A549 (cell line): ENCODE data around the gene MAPKAPK2.

Source experiments
- CEBPB ChIP-seq, 2 experiments: fragments of >200 bp in 1 of 2; sonication (Bioruptor Twin) in 1 of 2; formaldehyde crosslinking in 1 of 2; IDR thresholded peaks; 2 replicates each; pipeline ENCODE4 v1.6.1; 2012 to 2016
- NFE2L2 ChIP-seq: fragments of 150-350 bp; conservative IDR thresholded peaks from 2 replicates; pipeline ENCODE4 v1.6.1; 2014; ENCODE audit warnings: low read length
- POLR2A ChIP-seq: IDR thresholded peaks from 2 replicates; pipeline ENCODE4 v1.6.1; 2012; ENCODE audit warnings: mild to moderate bottlenecking, low read length
- TF ChIP-seq, protein P1 (sequence below): fragments of >200 bp; sonication (Bioruptor Twin); formaldehyde crosslinking; IDR thresholded peaks from 3 replicates; pipeline ENCODE4 v1.5.1; 2016
- TF ChIP-seq, protein P2 (sequence below): fragments of >200 bp; sonication (Bioruptor Twin); formaldehyde crosslinking; IDR thresholded peaks from 3 replicates; pipeline ENCODE4 v1.6.1; 2016

DNA sequence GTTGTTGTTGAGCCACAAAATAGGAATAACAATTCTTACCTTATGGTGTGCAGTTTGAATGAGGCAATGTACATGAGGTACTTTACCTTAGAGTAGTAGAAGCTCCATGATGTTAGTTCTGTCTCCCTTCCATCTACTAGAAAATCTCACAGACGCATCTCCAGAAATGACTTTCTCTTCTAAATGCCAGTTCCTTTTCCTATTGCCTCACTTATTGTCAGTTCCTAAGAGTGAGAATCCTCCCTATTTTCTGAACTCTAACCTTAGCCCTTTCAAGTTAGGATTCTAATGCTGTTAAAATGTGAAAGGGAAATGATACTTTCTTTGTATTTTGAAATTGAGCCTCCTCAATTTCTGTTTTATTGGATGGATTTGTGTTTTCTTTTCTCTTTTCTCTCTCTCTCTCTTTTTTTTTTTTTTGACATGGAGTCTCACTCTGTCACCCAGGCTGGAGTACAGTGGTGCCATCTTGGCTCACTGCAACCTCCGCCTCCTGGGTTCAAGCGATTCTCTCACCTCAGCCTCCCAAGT, 18.6 kb upstream of the MAPKAPK2 start:
- TF ChIP-seq NFE2L2 (no peak), POLR2A (no peak), CEBPB (IDR thresholded peaks at IDR 0.05) (no peak)
- TF ChIP-seq, protein P1, sequence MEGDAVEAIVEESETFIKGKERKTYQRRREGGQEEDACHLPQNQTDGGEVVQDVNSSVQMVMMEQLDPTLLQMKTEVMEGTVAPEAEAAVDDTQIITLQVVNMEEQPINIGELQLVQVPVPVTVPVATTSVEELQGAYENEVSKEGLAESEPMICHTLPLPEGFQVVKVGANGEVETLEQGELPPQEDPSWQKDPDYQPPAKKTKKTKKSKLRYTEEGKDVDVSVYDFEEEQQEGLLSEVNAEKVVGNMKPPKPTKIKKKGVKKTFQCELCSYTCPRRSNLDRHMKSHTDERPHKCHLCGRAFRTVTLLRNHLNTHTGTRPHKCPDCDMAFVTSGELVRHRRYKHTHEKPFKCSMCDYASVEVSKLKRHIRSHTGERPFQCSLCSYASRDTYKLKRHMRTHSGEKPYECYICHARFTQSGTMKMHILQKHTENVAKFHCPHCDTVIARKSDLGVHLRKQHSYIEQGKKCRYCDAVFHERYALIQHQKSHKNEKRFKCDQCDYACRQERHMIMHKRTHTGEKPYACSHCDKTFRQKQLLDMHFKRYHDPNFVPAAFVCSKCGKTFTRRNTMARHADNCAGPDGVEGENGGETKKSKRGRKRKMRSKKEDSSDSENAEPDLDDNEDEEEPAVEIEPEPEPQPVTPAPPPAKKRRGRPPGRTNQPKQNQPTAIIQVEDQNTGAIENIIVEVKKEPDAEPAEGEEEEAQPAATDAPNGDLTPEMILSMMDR: no peak
- TF ChIP-seq, protein P2, sequence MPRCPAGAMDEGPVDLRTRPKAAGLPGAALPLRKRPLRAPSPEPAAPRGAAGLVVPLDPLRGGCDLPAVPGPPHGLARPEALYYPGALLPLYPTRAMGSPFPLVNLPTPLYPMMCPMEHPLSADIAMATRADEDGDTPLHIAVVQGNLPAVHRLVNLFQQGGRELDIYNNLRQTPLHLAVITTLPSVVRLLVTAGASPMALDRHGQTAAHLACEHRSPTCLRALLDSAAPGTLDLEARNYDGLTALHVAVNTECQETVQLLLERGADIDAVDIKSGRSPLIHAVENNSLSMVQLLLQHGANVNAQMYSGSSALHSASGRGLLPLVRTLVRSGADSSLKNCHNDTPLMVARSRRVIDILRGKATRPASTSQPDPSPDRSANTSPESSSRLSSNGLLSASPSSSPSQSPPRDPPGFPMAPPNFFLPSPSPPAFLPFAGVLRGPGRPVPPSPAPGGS: no peak
